ENCODE data around the gene CDHR5. TPM values are rescaled to one million over a fixed set of nuclear protein-coding genes. Genes with fewer than 3 reads are reported as not detected.

The CDHR5 gene
- total RNA-seq, 2 donors from 2014 or later = 0.13 to 0.27 TPM

GRCh38 chr11:657691-658126, 33.0 kb upstream of the CDHR5 start:
- no peak for TF ChIP-seq CTCF (conservative IDR thresholded peaks at IDR 0.05)
- no peaks in the 10 kb centered on the region for H3K9me3 Mint-ChIP-seq
- H3K4me3 Mint-ChIP-seq = no peak overlapping the region
- H3K9ac ChIP-seq (ENCODE audit: extremely low read depth, low read length, poor library complexity, severe bottlenecking) = no peak overlapping the region
- no peak for DNase-seq
- H3K4me3 ChIP-seq (ENCODE audit: low read length) = no peak overlapping the region
- no peaks in the 10 kb centered on the region for H3K9me3 ChIP-seq (ENCODE audit: control insufficient read depth, low read length)
- H3K36me3 Mint-ChIP-seq (ENCODE audit: low read depth) = peaks cover 34% of the 10 kb centered on the region
- H3K36me3 ChIP-seq (ENCODE audit: control insufficient read depth, insufficient read depth, low read length) = peaks cover 35% of the 10 kb centered on the region
- no peaks in the 10 kb centered on the region for H3K27me3 Mint-ChIP-seq (ENCODE audit: insufficient read depth)
- no peaks in the 10 kb centered on the region for H3K4me1 Mint-ChIP-seq
- no peaks in the 10 kb centered on the region for H3K27me3 ChIP-seq (ENCODE audit: control insufficient read depth, insufficient read depth, low read length, poor library complexity, severe bottlenecking)
- H3K27ac ChIP-seq (ENCODE audit: low read depth, low read length) = no peak overlapping the region
- no peak overlapping the region for H3K27ac Mint-ChIP-seq
- H3K4me1 ChIP-seq (ENCODE audit: control insufficient read depth, insufficient read depth, low read length) = no peaks in the 10 kb centered on the region
- WGBS, 2 experiments (ENCODE audit: insufficient coverage in 1 of 2, insufficient read length in 1 of 2) = 91 to 92% methylated on average over 9 to 14 of the region's 14 CpGs

GRCh38 chr11:656866-657265, 32.1 kb upstream of the CDHR5 start:
- WGBS, 2 experiments (ENCODE audit: insufficient coverage in 1 of 2, insufficient read length in 1 of 2) = 87 to 93% methylated on average over 3 to 7 of the region's 7 CpGs
- DNase-seq = no peak
- Histone ChIP-seq H3K4me3 (ENCODE audit: low read length) (no peak overlapping the region), H3K27me3 (ENCODE audit: control insufficient read depth, insufficient read depth, low read length, poor library complexity, severe bottlenecking) (no peaks in the 10 kb centered on the region), H3K36me3 (ENCODE audit: control insufficient read depth, insufficient read depth, low read length) (peaks cover 34% of the 10 kb centered on the region), H3K27ac (ENCODE audit: low read depth, low read length) (no peak overlapping the region), H3K4me1 (ENCODE audit: control insufficient read depth, insufficient read depth, low read length) (no peaks in the 10 kb centered on the region), H3K9me3 (ENCODE audit: control insufficient read depth, low read length) (no peaks in the 10 kb centered on the region), H3K9ac (ENCODE audit: extremely low read depth, low read length, poor library complexity, severe bottlenecking) (no peak overlapping the region)
- Mint-ChIP-seq H3K9me3 (no peaks in the 10 kb centered on the region), H3K4me3 (no peak overlapping the region), H3K27me3 (ENCODE audit: insufficient read depth) (no peaks in the 10 kb centered on the region), H3K36me3 (ENCODE audit: low read depth) (peaks cover 36% of the 10 kb centered on the region), H3K27ac (no peak overlapping the region), H3K4me1 (no peaks in the 10 kb centered on the region)
- no peak for TF ChIP-seq CTCF (conservative IDR thresholded peaks at IDR 0.05)

- H3K4me1 Mint-ChIP-seq = no peaks in the 10 kb centered on the region
- Histone ChIP-seq H3K27ac (ENCODE audit: low read depth, low read length) (no peak overlapping the region), H3K4me1 (ENCODE audit: control insufficient read depth, insufficient read depth, low read length) (no peaks in the 10 kb centered on the region), H3K4me3 (ENCODE audit: low read length) (no peak overlapping the region), H3K9me3 (ENCODE audit: control insufficient read depth, low read length) (no peaks in the 10 kb centered on the region), H3K36me3 (ENCODE audit: control insufficient read depth, insufficient read depth, low read length) (peaks cover 37% of the 10 kb centered on the region), H3K9ac (ENCODE audit: extremely low read depth, low read length, poor library complexity, severe bottlenecking) (no peak overlapping the region), H3K27me3 (ENCODE audit: control insufficient read depth, insufficient read depth, low read length, poor library complexity, severe bottlenecking) (no peaks in the 10 kb centered on the region)
- WGBS, 2 experiments (ENCODE audit: insufficient coverage in 1 of 2, insufficient read length in 1 of 2) = 96 to 100% methylated on average over 3 to 14 of the region's 14 CpGs
- no peak for DNase-seq
- H3K27ac Mint-ChIP-seq = no peak overlapping the region
- no peaks in the 10 kb centered on the region for H3K27me3 Mint-ChIP-seq (ENCODE audit: insufficient read depth)
- no peak for TF ChIP-seq CTCF (conservative IDR thresholded peaks at IDR 0.05)
- no peaks in the 10 kb centered on the region for H3K9me3 Mint-ChIP-seq
- peaks cover 40% of the 10 kb centered on the region for H3K36me3 Mint-ChIP-seq (ENCODE audit: low read depth)
- H3K4me3 Mint-ChIP-seq = no peak overlapping the region
These were observed 31.7 kb upstream of the CDHR5 start for GRCh38 chr11:656426-656825.

All from endodermal cell (in vitro differentiated cells).